HCT116 (cell line): ENCODE data around the gene PTMS. TPM values are rescaled to one million over a fixed set of nuclear protein-coding genes. Genes with fewer than 3 reads are reported as not detected.

Experiments used
- ATAC-seq: fragments of 200-7000 bp; cut with Tn5 transposase; 2 replicates; pipeline ENCODE4 v1.9.1; 2020; ENCODE audit warnings: mild to moderate bottlenecking, moderate library complexity
- BruUV-seq: library from RNA; stranded (reverse); fragments of 400-500 nt; replicated peaks from 2 replicates; lab custom pipeline; 2021; lab: Mats Ljungman, UMichigan
- CTCF ChIA-PET: fragments of 300-600 bp; sonication (Branson Sonifier 250); formaldehyde crosslinking; loops from one replicate; lab custom pipeline; 2021; ENCODE audit warnings: antibody characterized with exemption; lab: Charles Lee
- POLR2A ChIA-PET: fragments of 300-600, 350-600 bp; sonication (Branson Sonifier 250); formaldehyde crosslinking; loops from one replicate; lab custom pipeline; 2021; ENCODE audit warnings: antibody characterized with exemption; lab: Charles Lee
- RAD21 ChIA-PET, 2 experiments: fragments of 300-600 bp; sonication (Branson Sonifier 250); formaldehyde crosslinking; loops; one replicate each; lab custom pipeline; 2023; ENCODE audit warnings: low total read pairs in 2 of 2; ENCODE audit not compliant: uncharacterized antibody in 2 of 2, unreplicated experiment in 2 of 2, low non-redundant PET in 1 of 2; lab: Charles Lee
- DNase-seq: peaks from one replicate; pipeline ENCODE4 v3.0.0-alpha.2; 2010; ENCODE audit warnings: low read depth, low spot score
- H2AFZ ChIP-seq: fragments of 200-600 bp; shearing (Covaris generic), sonication (generic); 2 replicates; pipeline ENCODE4 v1.6.1; 2017; ENCODE audit warnings: low read depth, mixed run types, mixed read lengths, antibody characterized with exemption, low read length; ENCODE audit not compliant: poor library complexity, severe bottlenecking
- H3K27ac ChIP-seq: 2 replicates; pipeline ENCODE4 v1.5.1; 2012; ENCODE audit warnings: low read depth, low read length
- H3K27me3 ChIP-seq: fragments of 200-600 bp; sonication (generic); 2 replicates; pipeline ENCODE4 v1.6.1; 2016; ENCODE audit warnings: mixed run types, low read length, mixed read lengths; ENCODE audit not compliant: insufficient read depth
- H3K36me3 ChIP-seq, 2 experiments: fragments of 200-500 bp in 1 of 2; fragments of 200-600 bp in 1 of 2; sonication (Bioruptor generic) in 1 of 2; sonication (generic) in 1 of 2; 2 replicates each; pipeline versions ENCODE4 v1.5.1 to v1.6.1; 2014 to 2016; ENCODE audit warnings: low read length in 2 of 2, inconsistent platforms in 1 of 2, mixed read lengths in 1 of 2, mixed run types in 1 of 2; ENCODE audit not compliant: insufficient read depth in 2 of 2, control insufficient read depth in 1 of 2
- H3K4me1 ChIP-seq, 2 experiments: fragments of 200-600 bp in 1 of 2; sonication (generic) in 1 of 2; 2 replicates each; pipeline versions ENCODE4 v1.5.1 to v1.6.1; 2012 to 2017; ENCODE audit warnings: low read length in 2 of 2, inconsistent platforms in 1 of 2, mild to moderate bottlenecking in 1 of 2, mixed read lengths in 1 of 2, mixed run types in 1 of 2, moderate library complexity in 1 of 2; ENCODE audit not compliant: insufficient read depth in 2 of 2, control insufficient read depth in 1 of 2
- H3K4me2 ChIP-seq: fragments of 200-600 bp; sonication (generic); 2 replicates; pipeline ENCODE4 v1.6.1; 2017; ENCODE audit warnings: mixed run types, low read length, mixed read lengths
- H3K4me3 ChIP-seq, 2 experiments: fragments of 200-600 bp in 1 of 2; sonication (generic) in 1 of 2; replicated peaks in 1 of 2; 2 replicates each; pipeline ENCODE4 v1.5.1; 2011 to 2016; ENCODE audit warnings: low read length in 2 of 2, control low read depth in 1 of 2, low read depth in 1 of 2, mild to moderate bottlenecking in 1 of 2, mixed read lengths in 1 of 2, mixed run types in 1 of 2
- H3K79me2 ChIP-seq: fragments of 200-600 bp; sonication (generic); 2 replicates; pipeline ENCODE4 v1.6.1; 2017; ENCODE audit warnings: mild to moderate bottlenecking, mixed run types, low read length, moderate library complexity, mixed read lengths; ENCODE audit not compliant: insufficient read depth
- H3K9ac ChIP-seq: fragments of 200-600 bp; sonication (generic); 2 replicates; pipeline ENCODE4 v1.6.1; 2016; ENCODE audit warnings: low read length, mixed read lengths
- H3K9me2 ChIP-seq: fragments of 200-600 bp; sonication (generic), shearing (Covaris generic); 2 replicates; pipeline ENCODE4 v1.6.1; 2017; ENCODE audit warnings: mixed run types, mild to moderate bottlenecking, moderate library complexity; ENCODE audit not compliant: insufficient read depth
- H3K9me3 ChIP-seq, 2 experiments: fragments of 200-500 bp in 1 of 2; fragments of 200-600 bp in 1 of 2; sonication (Bioruptor generic) in 1 of 2; sonication (generic) in 1 of 2; 2 replicates each; pipeline ENCODE4 v1.6.1; 2014 to 2017; ENCODE audit warnings: low read length in 2 of 2, mixed read lengths in 2 of 2, inconsistent platforms in 1 of 2, low read depth in 1 of 2, mild to moderate bottlenecking in 1 of 2, mixed run types in 1 of 2, moderate library complexity in 1 of 2; ENCODE audit not compliant: control insufficient read depth in 1 of 2, insufficient read depth in 1 of 2
- H4K20me1 ChIP-seq: fragments of 200-600 bp; sonication (generic), shearing (Covaris generic); 2 replicates; pipeline ENCODE4 v1.6.1; 2017; ENCODE audit warnings: mixed run types, mild to moderate bottlenecking, moderate library complexity; ENCODE audit not compliant: insufficient read depth
- CBX3 ChIP-seq: IDR thresholded peaks from 2 replicates; pipeline ENCODE4 v1.6.1; 2012; ENCODE audit warnings: low read depth
- EGR1 ChIP-seq: IDR thresholded peaks from 2 replicates; pipeline ENCODE4 v1.6.1; 2012; ENCODE audit warnings: low read depth
- ELF1 ChIP-seq: IDR thresholded peaks from 2 replicates; pipeline ENCODE4 v1.6.1; 2012; ENCODE audit warnings: low read depth, borderline replicate concordance
- EZH2 ChIP-seq: fragments of 200-600 bp; sonication (generic); IDR thresholded peaks from 2 replicates; pipeline ENCODE4 v1.6.1; 2017; ENCODE audit warnings: antibody characterized with exemption, mixed run types
- EZH2phosphoT487 ChIP-seq: fragments of 200-600 bp; IDR thresholded peaks from 2 replicates; pipeline ENCODE4 v1.6.1; 2018; ENCODE audit warnings: antibody characterized with exemption, borderline replicate concordance
- FOSL1 ChIP-seq: IDR thresholded peaks from 2 replicates; pipeline ENCODE4 v1.6.1; 2012; ENCODE audit warnings: low read depth
- JUND ChIP-seq: IDR thresholded peaks from 2 replicates; pipeline ENCODE4 v1.6.1; 2012
- POLR2A ChIP-seq: IDR thresholded peaks from 2 replicates; pipeline ENCODE4 v1.7.0; 2011; ENCODE audit warnings: borderline replicate concordance; ENCODE audit not compliant: insufficient read depth, insufficient read length; ENCODE audit errors: extremely low read depth
- RAD21 ChIP-seq: IDR thresholded peaks from 2 replicates; pipeline ENCODE4 v1.6.1; 2012; ENCODE audit warnings: low read depth, mild to moderate bottlenecking
- SRF ChIP-seq: IDR thresholded peaks from 2 replicates; pipeline ENCODE4 v1.6.1; 2012; ENCODE audit warnings: low read depth
- TCF7L2 ChIP-seq: IDR thresholded peaks from 2 replicates; pipeline ENCODE4 v1.7.0; 2011; ENCODE audit warnings: borderline replicate concordance, inconsistent platforms; ENCODE audit not compliant: insufficient read depth, insufficient read length; ENCODE audit errors: extremely low read depth
- YY1 ChIP-seq: IDR thresholded peaks from 2 replicates; pipeline ENCODE4 v1.6.1; 2011; ENCODE audit warnings: low read length, low read depth, moderate library complexity, mild to moderate bottlenecking; ENCODE audit not compliant: insufficient replicate concordance; ENCODE audit errors: extremely low read depth
- ZFX ChIP-seq: fragments of 450-650 bp; IDR thresholded peaks from 2 replicates; pipeline ENCODE4 v1.6.1; 2017
- ZNF274 ChIP-seq: fragments of 200-500 bp; sonication (Bioruptor generic); IDR thresholded peaks from 2 replicates; pipeline ENCODE4 v1.6.1; 2014; ENCODE audit warnings: mild to moderate bottlenecking, low read depth, low read length, inconsistent platforms
- intact Hi-C: fragments of 100-400 bp; cut with micrococcal nuclease; formaldehyde crosslinking; loops from 2 replicates; pipeline ENCODE4 v1.10.0; 2022
- total RNA-seq: library from RNA; stranded (reverse); gene quantifications from one replicate; pipeline ENCODE4 v1.2.1, GENCODE V29; 2021; ENCODE audit not compliant: unreplicated experiment
- TF ChIP-seq, protein P1 (sequence below): IDR thresholded peaks from 2 replicates; pipeline ENCODE4 v1.6.1; 2011; ENCODE audit warnings: mild to moderate bottlenecking, low read length, moderate library complexity; ENCODE audit not compliant: insufficient replicate concordance; ENCODE audit errors: extremely low read depth
- TF ChIP-seq, protein P2 (sequence below): IDR thresholded peaks from 2 replicates; pipeline ENCODE4 v1.6.1; 2012; ENCODE audit warnings: low read depth

The PTMS gene
- total RNA-seq, 1 experiment from 2014 or later: 494 TPM

DNA sequence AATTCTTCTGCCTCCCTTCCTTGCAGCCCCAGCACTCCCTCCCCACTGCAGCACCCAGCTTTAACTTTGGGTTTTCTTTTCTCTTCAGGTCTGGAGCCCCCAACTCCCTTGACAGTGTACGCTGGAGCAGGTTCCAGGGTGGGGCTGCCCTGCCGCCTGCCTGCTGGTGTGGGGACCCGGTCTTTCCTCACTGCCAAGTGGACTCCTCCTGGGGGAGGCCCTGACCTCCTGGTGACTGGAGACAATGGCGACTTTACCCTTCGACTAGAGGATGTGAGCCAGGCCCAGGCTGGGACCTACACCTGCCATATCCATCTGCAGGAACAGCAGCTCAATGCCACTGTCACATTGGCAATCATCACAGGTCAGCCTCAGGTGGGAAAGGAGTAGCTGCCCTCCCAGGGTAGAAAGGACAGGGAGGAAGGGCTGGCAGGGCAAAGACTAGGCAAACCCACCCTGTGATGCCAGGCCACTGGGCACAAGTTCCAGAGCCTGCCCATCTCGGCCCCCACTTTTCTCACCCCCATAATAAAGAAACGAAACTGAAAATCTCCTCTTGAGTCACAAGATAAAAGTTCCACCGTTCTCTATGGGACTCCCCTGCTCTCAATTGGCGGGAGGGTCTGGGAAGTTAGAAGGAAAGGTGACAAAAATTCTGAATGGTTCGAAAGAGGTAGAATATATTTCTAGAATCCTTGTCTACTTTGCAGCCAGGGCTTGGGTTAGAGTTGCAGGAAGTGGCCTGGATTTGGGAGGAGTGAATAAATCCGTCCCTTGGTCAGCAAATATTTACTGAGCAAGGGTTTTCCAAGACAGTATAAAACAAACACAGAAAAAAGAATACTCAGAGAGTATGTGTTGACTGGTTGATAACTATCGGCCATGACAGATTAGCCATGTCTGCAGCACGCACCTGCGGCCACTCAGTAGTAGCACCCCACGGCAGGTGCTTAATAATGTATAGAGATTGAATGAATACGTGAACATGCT lies 9.3 kb downstream of the PTMS start (continued):
- TF ChIP-seq, protein P1, sequence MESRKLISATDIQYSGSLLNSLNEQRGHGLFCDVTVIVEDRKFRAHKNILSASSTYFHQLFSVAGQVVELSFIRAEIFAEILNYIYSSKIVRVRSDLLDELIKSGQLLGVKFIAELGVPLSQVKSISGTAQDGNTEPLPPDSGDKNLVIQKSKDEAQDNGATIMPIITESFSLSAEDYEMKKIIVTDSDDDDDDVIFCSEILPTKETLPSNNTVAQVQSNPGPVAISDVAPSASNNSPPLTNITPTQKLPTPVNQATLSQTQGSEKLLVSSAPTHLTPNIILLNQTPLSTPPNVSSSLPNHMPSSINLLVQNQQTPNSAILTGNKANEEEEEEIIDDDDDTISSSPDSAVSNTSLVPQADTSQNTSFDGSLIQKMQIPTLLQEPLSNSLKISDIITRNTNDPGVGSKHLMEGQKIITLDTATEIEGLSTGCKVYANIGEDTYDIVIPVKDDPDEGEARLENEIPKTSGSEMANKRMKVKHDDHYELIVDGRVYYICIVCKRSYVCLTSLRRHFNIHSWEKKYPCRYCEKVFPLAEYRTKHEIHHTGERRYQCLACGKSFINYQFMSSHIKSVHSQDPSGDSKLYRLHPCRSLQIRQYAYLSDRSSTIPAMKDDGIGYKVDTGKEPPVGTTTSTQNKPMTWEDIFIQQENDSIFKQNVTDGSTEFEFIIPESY: no peak
- TF ChIP-seq POLR2A (no peak), JUND (no peak), EGR1 (no peak), ZFX (no peak), ZNF274 (no peak)
- TF ChIP-seq, all 23 proteins: peak for 0

DNA sequence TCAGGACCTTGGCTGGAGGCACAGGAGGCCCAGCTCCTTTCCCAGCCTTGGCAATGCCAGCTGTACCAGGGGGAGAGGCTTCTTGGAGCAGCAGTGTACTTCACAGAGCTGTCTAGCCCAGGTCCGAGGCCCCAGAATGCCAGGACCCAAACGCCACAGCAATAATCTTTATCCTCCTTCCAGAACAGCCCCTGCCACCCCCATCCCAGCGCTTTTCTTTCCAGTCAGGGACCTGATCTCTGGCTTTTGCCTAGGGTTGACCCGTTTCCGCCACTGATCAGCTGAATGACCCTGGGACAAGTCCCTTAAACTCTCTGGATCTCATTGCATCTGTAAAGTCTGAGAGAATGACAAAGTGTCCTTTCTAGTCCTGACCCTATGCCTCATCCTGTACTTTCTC lies 11.2 kb downstream of the PTMS start:
- Histone ChIP-seq H3K9ac (no peak overlapping the region), H3K4me1 (peaks cover 11 to 14% of the 10 kb centered on the region in 2 experiments; a peak in 3 of 4 replicates), H2AFZ (no peak overlapping the region), H3K4me3 (no peak overlapping the region), H3K9me3 (no peaks in the 10 kb centered on the region), H3K4me2 (no peak overlapping the region), H3K27me3 (no peaks in the 10 kb centered on the region), H4K20me1 (no peaks in the 10 kb centered on the region), H3K27ac (no peak overlapping the region), H3K9me2 (no peaks in the 10 kb centered on the region), H3K36me3 (no peaks in the 10 kb centered on the region), H3K79me2 (no peaks in the 10 kb centered on the region)
- CTCF ChIA-PET: interaction anchor here (1.3 kb wide), 1 partner anchor 24 kb away, joined by 4 read pairs; the partner anchor contains the start of gene MLF2
- POLR2A ChIA-PET: interaction anchor here (0.7 kb wide), 1 partner anchor 24 kb away, joined by 3 read pairs; the partner anchor contains the start of gene MLF2
- RAD21 ChIA-PET: no interaction called here
- no TSS peak for BruUV-seq
- intact Hi-C loops: no loop called here
- DNase-seq: no peak
- ATAC-seq: no peak
- TF ChIP-seq CBX3 (no peak), FOSL1 (no peak), JUND (no peak), YY1 (no peak), SRF (no peak), EZH2 (no peak), TCF7L2 (no peak), RAD21 (no peak), EZH2phosphoT487 (no peak), ELF1 (no peak)
- TF ChIP-seq, protein P1: no peak
- TF ChIP-seq, protein P2, sequence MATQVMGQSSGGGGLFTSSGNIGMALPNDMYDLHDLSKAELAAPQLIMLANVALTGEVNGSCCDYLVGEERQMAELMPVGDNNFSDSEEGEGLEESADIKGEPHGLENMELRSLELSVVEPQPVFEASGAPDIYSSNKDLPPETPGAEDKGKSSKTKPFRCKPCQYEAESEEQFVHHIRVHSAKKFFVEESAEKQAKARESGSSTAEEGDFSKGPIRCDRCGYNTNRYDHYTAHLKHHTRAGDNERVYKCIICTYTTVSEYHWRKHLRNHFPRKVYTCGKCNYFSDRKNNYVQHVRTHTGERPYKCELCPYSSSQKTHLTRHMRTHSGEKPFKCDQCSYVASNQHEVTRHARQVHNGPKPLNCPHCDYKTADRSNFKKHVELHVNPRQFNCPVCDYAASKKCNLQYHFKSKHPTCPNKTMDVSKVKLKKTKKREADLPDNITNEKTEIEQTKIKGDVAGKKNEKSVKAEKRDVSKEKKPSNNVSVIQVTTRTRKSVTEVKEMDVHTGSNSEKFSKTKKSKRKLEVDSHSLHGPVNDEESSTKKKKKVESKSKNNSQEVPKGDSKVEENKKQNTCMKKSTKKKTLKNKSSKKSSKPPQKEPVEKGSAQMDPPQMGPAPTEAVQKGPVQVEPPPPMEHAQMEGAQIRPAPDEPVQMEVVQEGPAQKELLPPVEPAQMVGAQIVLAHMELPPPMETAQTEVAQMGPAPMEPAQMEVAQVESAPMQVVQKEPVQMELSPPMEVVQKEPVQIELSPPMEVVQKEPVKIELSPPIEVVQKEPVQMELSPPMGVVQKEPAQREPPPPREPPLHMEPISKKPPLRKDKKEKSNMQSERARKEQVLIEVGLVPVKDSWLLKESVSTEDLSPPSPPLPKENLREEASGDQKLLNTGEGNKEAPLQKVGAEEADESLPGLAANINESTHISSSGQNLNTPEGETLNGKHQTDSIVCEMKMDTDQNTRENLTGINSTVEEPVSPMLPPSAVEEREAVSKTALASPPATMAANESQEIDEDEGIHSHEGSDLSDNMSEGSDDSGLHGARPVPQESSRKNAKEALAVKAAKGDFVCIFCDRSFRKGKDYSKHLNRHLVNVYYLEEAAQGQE: no peak
